T47D (cell line): ENCODE results near the gene GSTA1.
"Not testable (repeated sequence)": the region's sequence is repeated elsewhere in the genome, so short reads cannot be mapped to it uniquely, and the experiment has no call there.

Experiments
- DNase-seq, 2 experiments: peaks; one replicate each; pipeline versions ENCODE4 v3.0.0 to v3.0.0-alpha.2; 2011 to 2012; ENCODE audit warnings: low read depth in 1 of 2, low spot score in 1 of 2
- JUND ChIP-seq: IDR thresholded peaks from 2 replicates; pipeline ENCODE4 v1.6.1; 2012; ENCODE audit warnings: low read depth
- in situ Hi-C: cut with HindIII; loops from 2 replicates; pipeline ENCODE4 v1.10.0; 2016; ENCODE audit warnings: low sequenced_read_pairs, low pct_unique_long_range_greater_than_20kb

GSTA1 gene

GRCh38 chr6:52803668-52804255 is at the start of gene GSTA1:
GSTA1 (minus strand) TSS chr6:52803816; CDS start chr6:52799267, 4,549 bp downstream.
- in situ Hi-C loops, DNase-seq: not testable (repeated sequence)

GRCh38 chr6:52849137-52849536 is 45.5 kb upstream of the GSTA1 start:
- no peak for DNase-seq
- in situ Hi-C loops = no loop called here
- TF ChIP-seq JUND = no peak

GRCh38 chr6:52846002-52846401 is 42.4 kb upstream of the GSTA1 start:
- in situ Hi-C loops = no loop called here
- DNase-seq = no peak
- no peak for TF ChIP-seq JUND

GRCh38 chr6:52843605-52844004 is 40.0 kb upstream of the GSTA1 start:
- no peak for TF ChIP-seq JUND
- in situ Hi-C loops = no loop called here
- DNase-seq = no peak

GRCh38 chr6:52840763-52841585 is 37.4 kb upstream of the GSTA1 start, which contains the start of gene GSTA5:
GSTA5 (minus strand) TSS chr6:52840813.
- DNase-seq = peak in 1 of 2 experiments; percentile 89
- in situ Hi-C loops = no loop called here
- no peak for TF ChIP-seq JUND

- peak; percentile 17 to 92 for DNase-seq
- in situ Hi-C loops = no loop called here
- TF ChIP-seq JUND = no peak
Observed at GRCh38 chr6:52839124-52840055, 35.8 kb upstream of the GSTA1 start.

- in situ Hi-C loops = no loop called here
- DNase-seq = no peak
- no peak for TF ChIP-seq JUND
Observed at GRCh38 chr6:52834481-52834880, 30.9 kb upstream of the GSTA1 start.

- DNase-seq, in situ Hi-C loops: not testable (repeated sequence)
Observed at GRCh38 chr6:52830869-52831268, 27.3 kb upstream of the GSTA1 start.

- DNase-seq = no peak
- no peak for TF ChIP-seq JUND
- in situ Hi-C loops = no loop called here
Observed at GRCh38 chr6:52829046-52829817, 25.6 kb upstream of the GSTA1 start.

GRCh38 chr6:52828621-52829020 is 25.0 kb upstream of the GSTA1 start:
- DNase-seq, in situ Hi-C loops: not testable (repeated sequence)

- in situ Hi-C loops, DNase-seq: not testable (repeated sequence)
Observed at GRCh38 chr6:52827073-52827783, 23.6 kb upstream of the GSTA1 start.
